H1 (cell line): Measurements from ENCODE around the gene SLC45A1. TPM values are rescaled to one million over a fixed set of nuclear protein-coding genes. Genes with fewer than 3 reads are reported as not detected.
A peak's percentile ranks its signal among the peaks of the same experiment; 100 is the strongest.

Experiments used
- CTCF ChIA-PET: fragments of 300-600 bp; sonication (Branson Sonifier 250); formaldehyde crosslinking; loops from one replicate; lab custom pipeline; 2021; ENCODE audit not compliant: partially characterized antibody; lab: Charles Lee
- POLR2A ChIA-PET: fragments of 300-600 bp; sonication (Branson Sonifier 250); formaldehyde crosslinking; loops from one replicate; lab custom pipeline; 2021; ENCODE audit warnings: inconsistent platforms; ENCODE audit not compliant: partially characterized antibody; lab: Charles Lee
- DNase-seq, 2 experiments: peaks; one replicate each; pipeline versions ENCODE4 v3.0.0 to v3.0.0-alpha.2; 2010 to 2022; ENCODE audit warnings: low spot score in 2 of 2, low read depth in 1 of 2, mixed read lengths in 1 of 2
- FAIRE-seq: peaks from 2 replicates; lab custom pipeline; 2011; peaks lifted over from hg19 to GRCh38; lab: Jason Lieb, UNC
- H2AFZ ChIP-seq: 2 replicates; pipeline ENCODE4 v1.8.1; 2012; ENCODE audit warnings: low read length, inconsistent platforms
- H2AK5ac ChIP-seq: 2 replicates; pipeline ENCODE4 v1.6.1; 2013; ENCODE audit warnings: low read depth, low read length
- H2BK120ac ChIP-seq: replicated peaks from 2 replicates; pipeline ENCODE3; 2013; ENCODE audit warnings: low read depth, low read length, inconsistent platforms
- H2BK12ac ChIP-seq: 2 replicates; pipeline ENCODE4 v1.6.1; 2013; ENCODE audit warnings: low read depth, low read length
- H2BK15ac ChIP-seq: 2 replicates; pipeline ENCODE4 v1.6.1; 2013; ENCODE audit warnings: low read length
- H2BK20ac ChIP-seq: 2 replicates; pipeline ENCODE4 v1.6.1; 2013; ENCODE audit warnings: low read length
- H2BK5ac ChIP-seq: 2 replicates; pipeline ENCODE4 v1.6.1; 2013; ENCODE audit warnings: low read depth, low read length
- H3K14ac ChIP-seq: 2 replicates; pipeline ENCODE4 v1.6.1; 2013; ENCODE audit warnings: inconsistent platforms; ENCODE audit not compliant: insufficient read length
- H3K18ac ChIP-seq: 2 replicates; pipeline ENCODE4 v1.6.1; 2013; ENCODE audit warnings: low read length; ENCODE audit errors: extremely low read depth
- H3K23ac ChIP-seq: 2 replicates; pipeline ENCODE4 v1.6.1; 2013; ENCODE audit warnings: inconsistent platforms; ENCODE audit not compliant: insufficient read length
- H3K23me2 ChIP-seq: 2 replicates; pipeline ENCODE4 v1.6.1; 2013; ENCODE audit warnings: low read depth, low read length
- H3K27ac ChIP-seq: 2 replicates; pipeline ENCODE4 v1.6.1; 2011; ENCODE audit warnings: low read depth, low read length, inconsistent platforms
- H3K27me3 ChIP-seq, 4 experiments: replicated peaks in 1 of 4; 1 replicate in 1 of 4; 2 replicates in 3 of 4; pipeline versions ENCODE4 v1.6.1 to v1.8.1; 2011 to 2013; ENCODE audit warnings: low read length in 3 of 4, mild to moderate bottlenecking in 3 of 4, inconsistent platforms in 2 of 4, mixed read lengths in 2 of 4, moderate library complexity in 1 of 4; ENCODE audit not compliant: control insufficient read depth in 3 of 4, insufficient read depth in 3 of 4; ENCODE audit errors: extremely low read depth in 1 of 4
- H3K36me3 ChIP-seq, 4 experiments: 2 replicates each; pipeline versions ENCODE4 v1.6.1 to v1.8.1; 2011 to 2013; ENCODE audit warnings: mild to moderate bottlenecking in 4 of 4, low read length in 3 of 4, moderate library complexity in 2 of 4, control low read depth in 1 of 4, inconsistent platforms in 1 of 4; ENCODE audit not compliant: insufficient read depth in 4 of 4, control insufficient read depth in 2 of 4
- H3K4ac ChIP-seq: replicated peaks from 2 replicates; pipeline ENCODE3; 2013; ENCODE audit warnings: low read length, low read depth, mixed read lengths, inconsistent platforms; ENCODE audit not compliant: insufficient read length
- H3K4me1 ChIP-seq, 4 experiments: replicated peaks in 1 of 4; 1 replicate in 1 of 4; 2 replicates in 3 of 4; pipeline versions ENCODE4 v1.6.1 to v1.8.1; 2011 to 2013; ENCODE audit warnings: low read length in 3 of 4, inconsistent platforms in 2 of 4, mixed read lengths in 1 of 4; ENCODE audit not compliant: insufficient read depth in 4 of 4, control insufficient read depth in 3 of 4
- H3K4me2 ChIP-seq, 2 experiments: 2 replicates each; pipeline versions ENCODE4 v1.6.1 to v1.8.1; 2011 to 2013; ENCODE audit warnings: low read depth in 2 of 2, low read length in 2 of 2, control low read depth in 1 of 2, inconsistent platforms in 1 of 2, mild to moderate bottlenecking in 1 of 2; ENCODE audit not compliant: insufficient read depth in 1 of 2
- H3K4me3 ChIP-seq, 4 experiments: fragments of 200-600, 300-600 bp in 1 of 4; sonication (generic), shearing (Covaris generic), sonication (Bioruptor Twin) in 1 of 4; 2 replicates each; pipeline versions ENCODE4 v1.5.1 to v1.8.1; 2011 to 2016; ENCODE audit warnings: low read length in 4 of 4, low read depth in 3 of 4, control low read depth in 2 of 4, inconsistent platforms in 2 of 4, mild to moderate bottlenecking in 2 of 4, mixed read lengths in 1 of 4, moderate library complexity in 1 of 4; ENCODE audit not compliant: insufficient read depth in 2 of 4; ENCODE audit errors: extremely low read depth in 1 of 4
- H3K56ac ChIP-seq: replicated peaks from 2 replicates; pipeline ENCODE3; 2013; ENCODE audit warnings: low read depth, mild to moderate bottlenecking, mixed read lengths, low read length, inconsistent platforms; ENCODE audit not compliant: insufficient read length
- H3K79me1 ChIP-seq: 2 replicates; pipeline ENCODE4 v1.6.1; 2013; ENCODE audit warnings: low read depth, low read length, control low read depth
- H3K79me2 ChIP-seq, 2 experiments: 2 replicates each; pipeline versions ENCODE4 v1.6.1 to v1.8.1; 2012 to 2013; ENCODE audit warnings: low read length in 2 of 2, mild to moderate bottlenecking in 2 of 2, inconsistent platforms in 1 of 2; ENCODE audit not compliant: insufficient read depth in 2 of 2, control insufficient read depth in 1 of 2
- H3K9ac ChIP-seq, 4 experiments: replicated peaks in 1 of 4; 1 replicate in 1 of 4; 2 replicates in 3 of 4; pipeline versions ENCODE4 v1.6.1 to v1.8.1; 2011 to 2013; ENCODE audit warnings: low read depth in 3 of 4, low read length in 3 of 4, control low read depth in 2 of 4, mild to moderate bottlenecking in 2 of 4, moderate library complexity in 2 of 4, inconsistent platforms in 1 of 4; ENCODE audit errors: extremely low read depth in 1 of 4
- H3K9me3 ChIP-seq, 2 experiments: 2 replicates each; pipeline versions ENCODE4 v1.6.1 to v1.8.1; 2012 to 2013; ENCODE audit warnings: mild to moderate bottlenecking in 2 of 2, moderate library complexity in 2 of 2, control low read depth in 1 of 2, inconsistent platforms in 1 of 2, low read depth in 1 of 2, low read length in 1 of 2, mixed read lengths in 1 of 2; ENCODE audit not compliant: insufficient read depth in 2 of 2
- H4K20me1 ChIP-seq, 2 experiments: replicated peaks in 1 of 2; 2 replicates each; pipeline versions ENCODE3 to v1.8.1; 2011 to 2013; ENCODE audit warnings: inconsistent platforms in 2 of 2, low read length in 2 of 2, mild to moderate bottlenecking in 1 of 2; ENCODE audit not compliant: insufficient read depth in 2 of 2, control insufficient read depth in 1 of 2
- H4K5ac ChIP-seq: 2 replicates; pipeline ENCODE4 v1.6.1; 2013; ENCODE audit warnings: low read length, low read depth, mixed read lengths, inconsistent platforms; ENCODE audit not compliant: insufficient read length
- H4K8ac ChIP-seq: 2 replicates; pipeline ENCODE4 v1.8.0; 2013; ENCODE audit warnings: mild to moderate bottlenecking, moderate library complexity, low read length, inconsistent platforms; ENCODE audit not compliant: insufficient read depth; ENCODE audit errors: extremely low read depth
- H4K91ac ChIP-seq: replicated peaks from 2 replicates; pipeline ENCODE3; 2013; ENCODE audit warnings: low read length, mixed read lengths, inconsistent platforms; ENCODE audit not compliant: insufficient read length
- CTBP2 ChIP-seq: IDR thresholded peaks from 2 replicates; pipeline ENCODE4 v1.7.0; 2011; ENCODE audit warnings: borderline replicate concordance, mild to moderate bottlenecking, moderate library complexity, mixed read lengths, low read length; ENCODE audit not compliant: insufficient read depth, insufficient read length
- JUND ChIP-seq: IDR thresholded peaks from 2 replicates; pipeline ENCODE4 v1.6.1; 2011; ENCODE audit warnings: mild to moderate bottlenecking, improper control_type of control experiment, low read length
- POU5F1 ChIP-seq: IDR thresholded peaks from 2 replicates; pipeline ENCODE4 v1.6.1; 2011; ENCODE audit warnings: low read depth, mild to moderate bottlenecking, low read length, moderate library complexity
- SP4 ChIP-seq: IDR thresholded peaks from 2 replicates; pipeline ENCODE4 v1.6.1; 2012; ENCODE audit warnings: low read length, inconsistent platforms
- WGBS, 2 experiments: shearing (Covaris generic) in 1 of 2; methylation state at CpG; one replicate each; pipeline versions ENCODE4 v1.1.6 to v1.1.7; 2013 to 2015; ENCODE audit warnings: low lambda C conversion rate in 2 of 2, mixed read lengths in 2 of 2, inconsistent platforms in 1 of 2, low coverage in 1 of 2, missing lambda C conversion rate in 1 of 2; ENCODE audit not compliant: insufficient replicate concordance in 2 of 2, insufficient coverage in 1 of 2, insufficient read length in 1 of 2; ENCODE audit errors: extremely low coverage in 1 of 2, missing lambda C conversion rate in 1 of 2; 5-methylcytosine and 5-hydroxymethylcytosine counted together
- polyA plus RNA-seq, 7 experiments: library from polyadenylated mRNA; depleted of rRNA in 3 of 7; stranded (reverse) in 5 of 7; unstranded in 2 of 7; fragments of >200 nt in 5 of 7; fragments of 200-250 nt in 2 of 7; gene quantifications; 1 replicate in 5 of 7; 2 replicates in 1 of 7; 4 replicates in 1 of 7; pipeline versions ENCODE4 v1.2.1 to v1.2.3, GENCODE V29; 2011 to 2013; ENCODE audit warnings: missing spikeins in 2 of 7, mixed read lengths in 2 of 7
- total RNA-seq: library from RNA; stranded (reverse); fragmentation: NEBNext Ultra II Directional; extraction: Animal tissue kit (Norgen Biotek cat#: 25700); gene quantifications from 2 replicates; pipeline ENCODE4 v1.2.1, GENCODE V29; 2021

The SLC45A1 gene
- total and polyA plus RNA-seq, 2 of the 8 experiments (the other 6 are each of a cell fraction or from before 2014, with no cell fraction given), result 1.0 to 1.7 TPM

DNA sequence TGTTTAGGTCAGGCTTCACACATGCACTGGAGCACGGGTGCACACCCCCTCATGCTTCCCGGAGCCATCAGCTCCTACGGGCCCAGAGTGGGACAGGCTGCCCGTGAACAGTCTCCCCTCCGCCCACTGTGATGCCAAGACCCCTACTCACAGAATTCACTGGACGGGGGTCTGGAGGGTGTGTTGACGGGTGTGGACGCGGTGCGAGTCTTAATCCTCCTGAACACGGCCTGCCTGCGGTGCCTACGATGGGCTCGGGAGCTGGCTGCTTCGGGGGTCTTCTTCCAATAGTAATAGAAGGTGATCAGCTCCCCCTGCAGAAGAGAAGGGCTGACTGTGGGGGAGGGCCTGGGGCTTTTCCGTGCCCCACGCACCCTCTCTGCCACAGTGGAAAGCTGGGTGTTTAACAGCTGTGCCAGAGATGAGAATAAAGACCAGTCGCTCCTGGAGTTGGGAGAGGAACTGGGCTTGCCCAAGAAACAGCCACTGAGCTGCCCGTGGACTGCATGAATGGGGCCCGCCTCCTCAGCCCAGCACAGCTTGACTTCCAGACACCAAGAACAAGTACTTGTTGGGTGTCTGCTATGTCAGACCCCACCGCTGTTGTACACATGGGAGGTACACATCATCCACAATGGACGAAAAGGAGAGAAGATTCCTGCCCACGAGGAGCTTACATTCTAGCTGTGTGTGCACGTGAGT, 47.9 kb downstream of the SLC45A1 start:
- Histone ChIP-seq H3K4me1 (peaks cover 8 to 14% (median 10%) of the 10 kb centered on the region in 4 experiments), H4K5ac (no peak overlapping the region), H2BK120ac (no peak overlapping the region), H4K91ac (no peak overlapping the region), H2BK15ac (no peak overlapping the region), H2AK5ac (no peak overlapping the region), H3K56ac (no peak overlapping the region), H3K14ac (no peak overlapping the region), H3K23me2 (no peaks in the 10 kb centered on the region), H4K8ac (peak overlapping the region; percentile 18; the same call in 1 of the 2 replicates), H3K79me2 (peaks cover 0 to 34% of the 10 kb centered on the region in 2 experiments; a peak in 2 of 4 replicates), H2BK20ac (no peak overlapping the region), H3K79me1 (peaks cover 14% of the 10 kb centered on the region), H3K23ac (no peak overlapping the region), H2AFZ (no peak overlapping the region), H3K27me3 (no peaks in the 10 kb centered on the region), H3K4me3 (no peak overlapping the region), H3K27ac (no peak overlapping the region), H2BK12ac (no peak overlapping the region), H4K20me1 (peaks cover 0 to 4% of the 10 kb centered on the region in 2 experiments)
- DNase-seq, result no peak
- ChIA-PET CTCF (interaction anchor here (0.8 to 2.1 kb wide), 5 partner anchors 13 to 360 kb away, joined by 3 to 19 read pairs (median 3); no protein-coding TSS in a partner anchor), POLR2A (interaction anchor here (1.4 kb wide), 1 partner anchor 15 kb away, joined by 3 read pairs; no protein-coding TSS in a partner anchor)
- FAIRE-seq, result no peak
- TF ChIP-seq SP4 (no peak), CTBP2 (no peak), POU5F1 (no peak), JUND (no peak)
- TF ChIP-seq, all 59 proteins: peak for 0
- H3K36me3 ChIP-seq, result peaks cover 4 to 38% (median 25%) of the 10 kb centered on the region in 4 experiments
- no peak overlapping the region for H3K9ac ChIP-seq
- no peak overlapping the region for H3K4me2 ChIP-seq
- WGBS, 2 experiments, result 92% methylated on average over 24 of the region's 24 CpGs; no CpG with 5 or more reads in 1 of the 2 experiments
- H3K9me3 ChIP-seq, result no peaks in the 10 kb centered on the region
- no peak overlapping the region for H3K4ac ChIP-seq
- H3K18ac ChIP-seq, result no peak overlapping the region
- 0 out of 2 replicates have a peak overlapping the region, but pooled peaks have one; percentile 18 for H2BK5ac ChIP-seq
